Measurements from ENCODE around the gene TMEM165. TPM values are rescaled to one million over a fixed set of nuclear protein-coding genes. Genes with fewer than 3 reads are reported as not detected.

The TMEM165 gene
- total RNA-seq, 2 experiments from 2014 or later: 59.7 to 60.8 TPM

GRCh38 chr4:55385201-55385649, 10.5 kb upstream of the TMEM165 start:
- Mint-ChIP-seq H3K27ac (no peak overlapping the region), H3K4me1 (peaks cover 31% of the 10 kb centered on the region), H3K4me3 (no peak overlapping the region), H3K27me3 (no peaks in the 10 kb centered on the region), H3K36me3 (peaks cover 2% of the 10 kb centered on the region), H3K9me3 (no peaks in the 10 kb centered on the region)
- no peak for DNase-seq

- Mint-ChIP-seq H3K36me3 (peaks cover 2% of the 10 kb centered on the region), H3K9me3 (no peaks in the 10 kb centered on the region)
These were observed 9.7 kb upstream of the TMEM165 start for GRCh38 chr4:55386073-55386472.

GRCh38 chr4:55386840-55387239, 8.9 kb upstream of the TMEM165 start:
- H3K4me3 Mint-ChIP-seq: no peak overlapping the region
- H3K36me3 Mint-ChIP-seq: peaks cover 2% of the 10 kb centered on the region
- no peak overlapping the region for H3K27ac Mint-ChIP-seq
- peaks cover 29% of the 10 kb centered on the region for H3K4me1 Mint-ChIP-seq
- no peak for DNase-seq
- no peaks in the 10 kb centered on the region for H3K9me3 Mint-ChIP-seq
- H3K27me3 Mint-ChIP-seq: no peaks in the 10 kb centered on the region

More at GRCh38 chr4:55386073-55386472, 9.7 kb upstream of the TMEM165 start:
- no peak for DNase-seq
- Mint-ChIP-seq H3K4me1 (peaks cover 31% of the 10 kb centered on the region), H3K4me3 (no peak overlapping the region), H3K27me3 (no peaks in the 10 kb centered on the region), H3K27ac (no peak overlapping the region)

GRCh38 chr4:55393461-55394320, 2.1 kb upstream of the TMEM165 start:
- Mint-ChIP-seq H3K9me3 (no peaks in the 10 kb centered on the region), H3K27ac (no peak overlapping the region), H3K36me3 (peaks cover 22% of the 10 kb centered on the region), H3K4me3 (no peak overlapping the region), H3K27me3 (peaks cover 3% of the 10 kb centered on the region), H3K4me1 (peaks cover 22% of the 10 kb centered on the region)
- DNase-seq: no peak

- H3K9me3 Mint-ChIP-seq: no peaks in the 10 kb centered on the region
- peaks cover 3% of the 10 kb centered on the region for H3K27me3 Mint-ChIP-seq
These were observed 584 bp upstream of the TMEM165 start for GRCh38 chr4:55395218-55395528.

GRCh38 chr4:55396308-55397125, 760 bp downstream of the TMEM165 start:
- H3K36me3 Mint-ChIP-seq: peaks cover 32% of the 10 kb centered on the region
- no peaks in the 10 kb centered on the region for H3K9me3 Mint-ChIP-seq
- peaks cover 41% of the 10 kb centered on the region for H3K4me1 Mint-ChIP-seq
- peak overlapping the region; percentile 99 for H3K4me3 Mint-ChIP-seq
- DNase-seq: peak; percentile 36
- peaks cover 3% of the 10 kb centered on the region for H3K27me3 Mint-ChIP-seq
- H3K27ac Mint-ChIP-seq: peak overlapping the region; percentile 80

More at GRCh38 chr4:55395218-55395528, 584 bp upstream of the TMEM165 start:
- Mint-ChIP-seq H3K4me3 (peak overlapping the region; percentile 99), H3K4me1 (peaks cover 29% of the 10 kb centered on the region), H3K27ac (peak overlapping the region; percentile 100), H3K36me3 (peaks cover 26% of the 10 kb centered on the region)
- DNase-seq: no peak

- Mint-ChIP-seq H3K36me3 (peaks cover 32% of the 10 kb centered on the region), H3K27ac (peak overlapping the region; percentile 80), H3K9me3 (no peaks in the 10 kb centered on the region), H3K27me3 (peaks cover 3% of the 10 kb centered on the region), H3K4me1 (peaks cover 41% of the 10 kb centered on the region), H3K4me3 (peak overlapping the region; percentile 96)
- no peak for DNase-seq
These were observed 1.3 kb downstream of the TMEM165 start for GRCh38 chr4:55397126-55397436.

GRCh38 chr4:55397520-55398321, 2.0 kb downstream of the TMEM165 start:
- Mint-ChIP-seq H3K9me3 (no peaks in the 10 kb centered on the region), H3K4me3 (peak overlapping the region; percentile 96), H3K27ac (peak overlapping the region; percentile 80), H3K36me3 (peaks cover 32% of the 10 kb centered on the region), H3K4me1 (peaks cover 41% of the 10 kb centered on the region), H3K27me3 (peaks cover 3% of the 10 kb centered on the region)
- DNase-seq: no peak

- peaks cover 3% of the 10 kb centered on the region for H3K27me3 Mint-ChIP-seq
- H3K9me3 Mint-ChIP-seq: no peaks in the 10 kb centered on the region
- H3K4me3 Mint-ChIP-seq: peak overlapping the region; percentile 96
- DNase-seq: no peak
- peaks cover 35% of the 10 kb centered on the region for H3K36me3 Mint-ChIP-seq
- H3K27ac Mint-ChIP-seq: no peak overlapping the region
- peaks cover 44% of the 10 kb centered on the region for H3K4me1 Mint-ChIP-seq
These were observed 2.7 kb downstream of the TMEM165 start for GRCh38 chr4:55398461-55398860.

GRCh38 chr4:55398966-55399365, 3.2 kb downstream of the TMEM165 start:
- DNase-seq: no peak
- Mint-ChIP-seq H3K27ac (no peak overlapping the region), H3K36me3 (peaks cover 40% of the 10 kb centered on the region), H3K27me3 (peaks cover 3% of the 10 kb centered on the region), H3K9me3 (no peaks in the 10 kb centered on the region), H3K4me3 (peak overlapping the region; percentile 96), H3K4me1 (peaks cover 47% of the 10 kb centered on the region)

- peaks cover 49% of the 10 kb centered on the region for H3K4me1 Mint-ChIP-seq
- H3K4me3 Mint-ChIP-seq: peak overlapping the region; percentile 96
- H3K27ac Mint-ChIP-seq: no peak overlapping the region
- DNase-seq: no peak
- peaks cover 3% of the 10 kb centered on the region for H3K27me3 Mint-ChIP-seq
- H3K9me3 Mint-ChIP-seq: no peaks in the 10 kb centered on the region
- H3K36me3 Mint-ChIP-seq: peaks cover 43% of the 10 kb centered on the region
These were observed 3.8 kb downstream of the TMEM165 start for GRCh38 chr4:55399581-55399980.

GRCh38 chr4:55405073-55405472, 9.3 kb downstream of the TMEM165 start:
- no peak overlapping the region for H3K27ac Mint-ChIP-seq

GRCh38 chr4:55406545-55406944, 10.8 kb downstream of the TMEM165 start:
- DNase-seq: no peak
- H3K27me3 Mint-ChIP-seq: no peaks in the 10 kb centered on the region
- peaks cover 29% of the 10 kb centered on the region for H3K36me3 Mint-ChIP-seq

More at GRCh38 chr4:55405073-55405472, 9.3 kb downstream of the TMEM165 start:
- H3K4me3 Mint-ChIP-seq: no peak overlapping the region
- no peaks in the 10 kb centered on the region for H3K27me3 Mint-ChIP-seq
- H3K4me1 Mint-ChIP-seq: peaks cover 39% of the 10 kb centered on the region
- H3K36me3 Mint-ChIP-seq: peaks cover 36% of the 10 kb centered on the region
- no peaks in the 10 kb centered on the region for H3K9me3 Mint-ChIP-seq
- DNase-seq: no peak

GRCh38 chr4:55407119-55407518, 11.4 kb downstream of the TMEM165 start:
- Mint-ChIP-seq H3K4me1 (peaks cover 26% of the 10 kb centered on the region), H3K9me3 (no peaks in the 10 kb centered on the region), H3K36me3 (peaks cover 29% of the 10 kb centered on the region), H3K27ac (no peak overlapping the region), H3K27me3 (no peaks in the 10 kb centered on the region), H3K4me3 (no peak overlapping the region)
- no peak for DNase-seq

More at GRCh38 chr4:55406545-55406944, 10.8 kb downstream of the TMEM165 start:
- no peak overlapping the region for H3K4me3 Mint-ChIP-seq
- no peaks in the 10 kb centered on the region for H3K9me3 Mint-ChIP-seq
- H3K4me1 Mint-ChIP-seq: peaks cover 26% of the 10 kb centered on the region
- no peak overlapping the region for H3K27ac Mint-ChIP-seq

GRCh38 chr4:55407764-55408163, 12.0 kb downstream of the TMEM165 start:
- no peak overlapping the region for H3K4me3 Mint-ChIP-seq
- no peak for DNase-seq
- peaks cover 26% of the 10 kb centered on the region for H3K4me1 Mint-ChIP-seq
- H3K27ac Mint-ChIP-seq: no peak overlapping the region
- no peaks in the 10 kb centered on the region for H3K9me3 Mint-ChIP-seq
- peaks cover 29% of the 10 kb centered on the region for H3K36me3 Mint-ChIP-seq
- no peaks in the 10 kb centered on the region for H3K27me3 Mint-ChIP-seq

Data from activated naive CD8-positive, alpha-beta T cell treated with anti-CD3 and anti-CD28 coated beads for 36 hours (primary cell).